Astrocyte of the spinal cord (primary cell): ENCODE results near the gene PLSCR4.

Experiments
- DNase-seq: peaks from one replicate; pipeline ENCODE4 v3.0.0; 2011; ENCODE audit warnings: low read depth, low spot score
- H3K4me3 ChIP-seq: 2 replicates; pipeline ENCODE4 v1.5.1; 2011; ENCODE audit warnings: low read depth, mild to moderate bottlenecking, low read length, moderate library complexity
- in situ Hi-C: cut with HindIII; loops from 2 replicates; pipeline ENCODE4 v1.10.0; 2017; ENCODE audit warnings: low sequenced_read_pairs
- TF ChIP-seq, protein P1 (sequence below): IDR thresholded peaks from 2 replicates; pipeline ENCODE4 v1.5.1; 2012; ENCODE audit warnings: low read depth, mild to moderate bottlenecking, low read length, inconsistent platforms

The PLSCR4 gene

DNA sequence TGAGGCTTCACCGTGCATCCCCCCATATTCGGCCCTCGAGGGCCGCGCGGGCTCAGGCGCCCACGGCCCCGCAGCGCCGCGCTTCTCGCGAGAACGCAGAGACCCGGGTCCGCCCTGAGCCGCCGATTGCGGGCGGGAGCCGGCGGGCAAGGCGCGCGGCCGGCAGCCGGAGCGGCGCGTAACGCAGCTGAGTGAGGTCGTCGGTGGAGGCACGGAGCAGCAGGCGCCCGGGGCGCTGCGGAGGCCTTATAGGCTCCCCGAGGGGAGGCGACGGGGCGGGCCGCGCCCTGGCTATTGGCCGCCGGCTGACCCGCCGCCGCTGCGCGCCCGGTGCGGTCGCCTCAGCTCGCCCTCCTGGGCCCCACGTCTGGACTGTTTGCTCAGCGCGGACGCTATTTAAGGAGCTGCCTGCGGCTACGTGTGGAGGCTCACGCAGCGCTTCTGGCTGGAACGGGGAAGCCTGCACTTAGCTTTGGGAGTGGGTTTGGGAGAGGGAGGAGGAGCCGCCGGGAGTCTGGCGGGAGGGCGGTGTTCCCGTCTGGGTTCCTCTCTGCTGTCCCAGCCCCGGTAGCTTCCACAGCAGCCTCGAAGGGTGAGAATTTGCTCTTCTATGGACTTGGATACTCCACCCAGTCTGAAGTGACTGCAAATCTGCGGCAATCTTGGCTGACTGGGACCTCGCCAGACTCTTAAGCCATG is 89.8 kb downstream of the PLSCR4 start, which contains the start of gene PLOD2:
TSS of gene PLOD2 (minus strand) at position 221 of the 699 bp plus-strand sequence. CDS start at position 26, 195 bp downstream.
- peak within 1 kb of the TSS; percentile 96 for H3K4me3 ChIP-seq
- peak; percentile 91 for DNase-seq
- TF ChIP-seq, protein P1, sequence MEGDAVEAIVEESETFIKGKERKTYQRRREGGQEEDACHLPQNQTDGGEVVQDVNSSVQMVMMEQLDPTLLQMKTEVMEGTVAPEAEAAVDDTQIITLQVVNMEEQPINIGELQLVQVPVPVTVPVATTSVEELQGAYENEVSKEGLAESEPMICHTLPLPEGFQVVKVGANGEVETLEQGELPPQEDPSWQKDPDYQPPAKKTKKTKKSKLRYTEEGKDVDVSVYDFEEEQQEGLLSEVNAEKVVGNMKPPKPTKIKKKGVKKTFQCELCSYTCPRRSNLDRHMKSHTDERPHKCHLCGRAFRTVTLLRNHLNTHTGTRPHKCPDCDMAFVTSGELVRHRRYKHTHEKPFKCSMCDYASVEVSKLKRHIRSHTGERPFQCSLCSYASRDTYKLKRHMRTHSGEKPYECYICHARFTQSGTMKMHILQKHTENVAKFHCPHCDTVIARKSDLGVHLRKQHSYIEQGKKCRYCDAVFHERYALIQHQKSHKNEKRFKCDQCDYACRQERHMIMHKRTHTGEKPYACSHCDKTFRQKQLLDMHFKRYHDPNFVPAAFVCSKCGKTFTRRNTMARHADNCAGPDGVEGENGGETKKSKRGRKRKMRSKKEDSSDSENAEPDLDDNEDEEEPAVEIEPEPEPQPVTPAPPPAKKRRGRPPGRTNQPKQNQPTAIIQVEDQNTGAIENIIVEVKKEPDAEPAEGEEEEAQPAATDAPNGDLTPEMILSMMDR = no peak
- in situ Hi-C loops = no loop called here

DNA sequence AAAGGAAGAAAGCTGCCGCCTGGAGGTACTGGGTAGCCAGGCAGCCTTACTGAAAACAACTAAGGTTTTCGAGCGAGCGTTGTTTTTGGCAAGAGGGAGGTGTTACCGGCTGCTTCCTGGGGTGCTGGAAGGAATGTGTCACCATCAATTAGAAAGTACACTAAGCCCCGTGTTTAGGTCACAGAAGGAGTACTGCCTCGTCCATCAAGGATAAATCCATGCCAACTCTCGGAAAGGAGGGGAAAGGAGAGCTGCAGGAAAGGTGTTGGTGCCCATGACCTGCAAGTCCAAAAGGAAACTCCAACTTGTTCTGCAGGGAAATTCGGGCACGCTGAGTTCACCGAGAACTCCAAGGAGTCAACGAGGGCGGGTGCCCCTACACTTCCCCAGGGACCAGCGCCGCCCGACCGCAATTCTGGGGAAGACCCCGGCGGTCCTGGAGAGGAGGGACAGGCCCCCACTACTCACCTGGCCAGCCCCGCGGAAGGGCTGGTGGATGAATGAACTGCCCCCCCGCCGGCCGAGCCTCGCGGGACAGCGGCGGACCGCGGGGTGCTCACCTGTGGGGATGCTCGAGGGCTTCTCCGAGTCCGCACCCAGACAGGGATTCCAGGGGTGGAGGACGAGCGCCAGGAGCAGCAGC is 90.5 kb downstream of the PLSCR4 start:
- H3K4me3 ChIP-seq = peak overlapping the region; percentile 96
- peak; percentile 89 for DNase-seq

DNA sequence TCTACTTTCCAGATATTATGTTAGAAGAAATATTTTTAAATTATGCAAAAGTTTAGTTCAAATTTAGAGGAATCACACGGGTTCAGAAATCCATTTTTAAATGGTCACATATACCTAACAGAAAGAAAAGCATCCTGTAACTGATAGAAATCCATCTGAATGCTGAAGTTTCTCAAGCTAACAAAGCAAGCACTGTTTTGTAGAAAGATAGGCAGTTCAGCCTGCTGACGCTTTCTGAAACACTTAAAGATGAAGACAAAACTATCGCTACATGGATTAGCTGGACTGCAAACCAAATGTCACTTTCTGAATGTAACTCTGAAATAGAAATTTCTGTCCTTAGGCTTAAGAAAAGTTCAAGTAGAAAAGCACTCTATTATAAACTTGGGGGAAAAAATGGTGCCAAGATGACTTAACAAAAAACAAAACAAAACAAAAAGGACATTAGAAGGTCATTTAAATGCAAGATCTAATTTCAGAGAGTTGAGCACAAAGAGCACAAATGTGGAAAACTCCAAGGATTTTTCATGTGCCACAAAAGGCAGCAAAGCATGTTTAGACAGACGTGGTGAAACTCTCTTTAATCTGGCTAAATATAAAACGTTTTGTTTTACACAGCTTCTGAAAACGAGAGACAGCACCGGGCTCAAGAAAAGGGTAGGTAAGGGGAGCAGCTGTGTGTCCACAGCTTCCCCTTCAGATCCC is 91.1 kb downstream of the PLSCR4 start:
- TF ChIP-seq, protein P1 = no peak
- peak overlapping the region; percentile 96 for H3K4me3 ChIP-seq
- in situ Hi-C loops = no loop called here
- DNase-seq = no peak

More for the DNA sequence above, 90.5 kb downstream of the PLSCR4 start:
- TF ChIP-seq, protein P1 = peak; percentile 86
- in situ Hi-C loops = no loop called here

DNA sequence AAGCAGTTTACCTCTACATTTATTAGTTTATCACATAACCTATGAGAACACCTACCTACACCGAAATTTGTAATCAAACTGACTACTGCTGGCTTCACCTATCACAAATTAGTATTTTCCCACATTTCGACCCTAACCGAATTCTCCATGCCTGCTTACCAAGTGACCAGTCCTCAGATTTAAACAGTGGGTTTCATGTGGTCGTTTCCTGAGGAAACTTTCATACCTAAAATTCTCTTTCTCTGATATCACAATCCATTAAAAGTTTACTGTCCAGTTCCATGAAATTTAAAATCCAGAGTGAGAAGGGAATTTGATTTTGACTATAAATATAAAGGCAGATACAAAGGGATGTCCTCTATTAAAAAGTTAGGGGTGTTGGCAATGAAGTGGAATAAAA is 91.9 kb downstream of the PLSCR4 start:
- in situ Hi-C loops = no loop called here
- peak overlapping the region; percentile 96 for H3K4me3 ChIP-seq
- no peak for DNase-seq
- TF ChIP-seq, protein P1 = no peak

DNA sequence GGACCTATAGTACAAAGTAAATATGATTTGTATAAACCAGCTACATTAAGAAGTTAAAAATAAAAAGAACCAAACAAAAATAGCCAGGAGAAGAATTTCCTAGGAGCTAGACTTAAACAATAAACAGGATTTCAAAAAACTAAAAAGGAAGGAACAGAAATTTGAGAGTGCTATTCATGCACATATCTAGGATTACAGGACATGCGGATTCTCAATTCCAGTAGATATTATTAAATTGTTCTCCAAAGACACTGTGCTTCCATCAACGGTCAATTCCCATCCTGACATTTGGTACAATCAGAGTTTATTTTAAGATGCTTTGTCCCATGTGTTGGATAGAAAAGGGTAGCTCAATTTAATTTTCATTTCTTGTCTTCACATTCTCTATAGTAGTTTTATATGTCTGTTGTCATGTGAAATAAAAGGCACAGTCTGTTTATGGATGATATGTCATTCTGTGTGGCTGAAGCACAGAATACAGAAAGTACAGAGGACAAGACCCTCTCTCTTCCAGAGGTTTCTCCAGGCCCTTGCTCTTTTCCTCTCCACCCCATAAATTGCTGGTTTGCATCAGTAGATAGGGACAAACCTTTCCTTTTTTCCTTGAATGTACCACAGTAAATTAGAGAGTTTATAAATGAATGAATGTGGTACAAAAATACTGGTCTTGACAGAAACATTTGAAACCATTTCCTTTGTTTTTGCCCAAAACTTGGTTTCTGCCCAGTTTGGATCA is 93.4 kb downstream of the PLSCR4 start:
- H3K4me3 ChIP-seq = peak overlapping the region; percentile 96
- DNase-seq = no peak
- in situ Hi-C loops = no loop called here
- TF ChIP-seq, protein P1 = no peak
